ENCODE data around the gene RPP38. TPM values are rescaled to one million over a fixed set of nuclear protein-coding genes. Genes with fewer than 3 reads are reported as not detected.

RPP38 gene
- total and polyA plus RNA-seq, 2 of the 13 experiments (the other 11 are each of a cell fraction or from before 2014, with no cell fraction given) = 11.7 to 16.4 TPM

GRCh38 chr10:15052121-15052520, 45.0 kb upstream of the RPP38 start:
- Histone ChIP-seq H4K20me1 (ENCODE audit: insufficient read depth, low read length) (no peaks in the 10 kb centered on the region), H3K4me1 (ENCODE audit: insufficient read depth, low read length) (peaks cover 10% of the 10 kb centered on the region; the same call in 1 of the 2 replicates), H3K79me2 (ENCODE audit: insufficient read depth, low read length) (no peaks in the 10 kb centered on the region), H3K9me3 (ENCODE audit: low read length) (no peaks in the 10 kb centered on the region), H3K36me3 (replicated peaks in 1 of 2; ENCODE audit: control insufficient read depth in 1 of 2, insufficient read depth in 2 of 2, low read length in 2 of 2) (no peaks in the 10 kb centered on the region), H3K27me3 (ENCODE audit: control insufficient read depth in 1 of 2, insufficient read depth in 2 of 2, low read length in 2 of 2) (peaks cover 0 to 3% of the 10 kb centered on the region in 2 experiments; a peak in 3 of 5 replicates), H3K4me3 (replicated peaks in 1 of 3; ENCODE audit: insufficient read depth in 1 of 3, low read depth in 2 of 3, low read length in 3 of 3) (no peak overlapping the region), H3K27ac (ENCODE audit: extremely low read length, insufficient read depth, low read length) (no peak overlapping the region), H2AFZ (ENCODE audit: low read length) (no peak overlapping the region), H3K4me2 (ENCODE audit: low read depth, low read length) (no peak overlapping the region; the same call in 1 of the 2 replicates), H3K9ac (ENCODE audit: insufficient read depth, low read depth, low read length) (no peak overlapping the region)
- ChIA-PET CTCF (ENCODE audit: low intra/inter-chr PET ratio, low total read pairs) (no interaction called here), POLR2A (no interaction called here)
- DNase-seq (ENCODE audit: low spot score) = no peak
- FAIRE-seq = no peak
- in situ Hi-C loops (cut with HindIII; ENCODE audit: extremely low pct_ligation_motif_present, low pct_unique_long_range_greater_than_20kb) (no loop called here), intact Hi-C loops (cut with micrococcal nuclease; ENCODE audit: unreplicated experiment) (no loop called here)
- no TSS peak for BruUV-seq (replicated peaks)
- 30% methylated on average over 7 of the region's 7 CpGs for WGBS (ENCODE audit: low lambda C conversion rate)
- ATAC-seq = no peak
- TF ChIP-seq ZSCAN9 (CRISPR knock-in tag; IDR thresholded peaks at IDR 0.05; ENCODE audit: borderline replicate concordance) (no peak), PLSCR1 (CRISPR knock-in tag; IDR thresholded peaks at IDR 0.05; ENCODE audit: borderline replicate concordance) (no peak), MXD3 (CRISPR knock-in tag; IDR thresholded peaks at IDR 0.05) (no peak), ATRX (CRISPR knock-in tag; IDR thresholded peaks at IDR 0.05; ENCODE audit: borderline replicate concordance) (no peak), ZNF816 (CRISPR knock-in tag; IDR thresholded peaks at IDR 0.05; ENCODE audit: borderline replicate concordance) (no peak), ZNF850 (CRISPR knock-in tag; conservative IDR thresholded peaks at IDR 0.05) (no peak), RNF2 (conservative IDR thresholded peaks at IDR 0.05; ENCODE audit: low read depth) (no peak), NPAS2 (CRISPR knock-in tag; IDR thresholded peaks at IDR 0.05; ENCODE audit: borderline replicate concordance) (no peak), ZSCAN12 (CRISPR knock-in tag; IDR thresholded peaks at IDR 0.05) (no peak), RARA (CRISPR knock-in tag; IDR thresholded peaks at IDR 0.05) (no peak), SAP130 (CRISPR knock-in tag; IDR thresholded peaks at IDR 0.05; ENCODE audit: low read depth) (no peak), MIER2 (CRISPR knock-in tag; IDR thresholded peaks at IDR 0.05) (no peak), PAXIP1 (CRISPR knock-in tag; conservative IDR thresholded peaks at IDR 0.05) (no peak), ZNF557 (CRISPR knock-in tag; IDR thresholded peaks at IDR 0.05) (no peak), ZSCAN31 (CRISPR knock-in tag; IDR thresholded peaks at IDR 0.05; ENCODE audit: low read depth) (no peak), GZF1 (CRISPR knock-in tag; IDR thresholded peaks at IDR 0.05) (no peak), NFATC3 (CRISPR knock-in tag; IDR thresholded peaks at IDR 0.05) (no peak), FOSL2 (CRISPR knock-in tag; IDR thresholded peaks at IDR 0.05) (no peak), ZNF282 (IDR thresholded peaks at IDR 0.05; ENCODE audit: partially characterized antibody) (no peak)
